ENCODE data around the gene CDC23. TPM values are rescaled to one million over a fixed set of nuclear protein-coding genes. Genes with fewer than 3 reads are reported as not detected.

CDC23 gene
- total RNA-seq, 4 donors from 2014 or later = 17.5 to 31.0 (median 22.5) TPM

DNA sequence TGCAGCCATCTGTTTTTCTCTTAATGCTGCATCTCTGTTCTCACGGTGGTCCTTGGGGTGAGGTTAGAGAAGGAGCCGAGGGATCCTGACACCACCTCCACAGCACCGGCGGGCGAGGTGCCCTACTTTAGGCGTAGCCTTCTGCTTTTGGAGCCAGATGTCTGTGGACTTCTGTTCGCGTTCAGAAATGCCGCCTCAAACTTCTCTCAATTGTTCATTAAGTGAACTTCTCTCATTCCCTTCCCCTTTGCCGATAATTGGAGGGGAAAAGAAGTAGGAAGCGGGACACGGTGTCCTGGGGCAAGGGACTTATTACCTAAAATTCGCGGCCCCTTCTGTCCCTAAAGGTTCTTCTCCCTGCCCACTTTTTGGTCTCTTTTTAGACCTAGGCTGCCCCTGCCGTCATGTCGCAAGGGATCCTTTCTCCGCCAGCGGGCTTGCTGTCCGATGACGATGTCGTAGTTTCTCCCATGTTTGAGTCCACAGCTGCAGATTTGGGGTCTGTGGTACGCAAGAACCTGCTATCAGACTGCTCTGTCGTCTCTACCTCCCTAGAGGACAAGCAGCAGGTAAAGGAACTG, 33.8 kb downstream of the CDC23 start:
- Histone ChIP-seq H3K4me1 (peaks cover 12% of the 10 kb centered on the region in 2 donors), H3K4me3 (replicated peaks in 1 of 3) (peak overlapping the region in 1 of 3 donors; percentile 58), H3K27me3 (no peaks in the 10 kb centered on the region), H3K27ac (no peak overlapping the region), H3K36me3 (peaks cover 8 to 15% of the 10 kb centered on the region in 2 donors), H3K9me3 (no peaks in the 10 kb centered on the region)
- TF ChIP-seq, protein P1, sequence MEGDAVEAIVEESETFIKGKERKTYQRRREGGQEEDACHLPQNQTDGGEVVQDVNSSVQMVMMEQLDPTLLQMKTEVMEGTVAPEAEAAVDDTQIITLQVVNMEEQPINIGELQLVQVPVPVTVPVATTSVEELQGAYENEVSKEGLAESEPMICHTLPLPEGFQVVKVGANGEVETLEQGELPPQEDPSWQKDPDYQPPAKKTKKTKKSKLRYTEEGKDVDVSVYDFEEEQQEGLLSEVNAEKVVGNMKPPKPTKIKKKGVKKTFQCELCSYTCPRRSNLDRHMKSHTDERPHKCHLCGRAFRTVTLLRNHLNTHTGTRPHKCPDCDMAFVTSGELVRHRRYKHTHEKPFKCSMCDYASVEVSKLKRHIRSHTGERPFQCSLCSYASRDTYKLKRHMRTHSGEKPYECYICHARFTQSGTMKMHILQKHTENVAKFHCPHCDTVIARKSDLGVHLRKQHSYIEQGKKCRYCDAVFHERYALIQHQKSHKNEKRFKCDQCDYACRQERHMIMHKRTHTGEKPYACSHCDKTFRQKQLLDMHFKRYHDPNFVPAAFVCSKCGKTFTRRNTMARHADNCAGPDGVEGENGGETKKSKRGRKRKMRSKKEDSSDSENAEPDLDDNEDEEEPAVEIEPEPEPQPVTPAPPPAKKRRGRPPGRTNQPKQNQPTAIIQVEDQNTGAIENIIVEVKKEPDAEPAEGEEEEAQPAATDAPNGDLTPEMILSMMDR (IDR thresholded peaks at IDR 0.05) = no peak
- no peak for TF ChIP-seq POLR2A (IDR thresholded peaks at IDR 0.05)
- no peak for DNase-seq
- intact Hi-C loops (cut with DNase I) = loop anchor here (5.0 kb wide), 1 partner anchor 38 kb away; no protein-coding TSS in a partner anchor
- whole genome bisulfite sequencing, 2 donors = 1% methylated on average over 22 to 23 of the region's 23 CpGs

DNA sequence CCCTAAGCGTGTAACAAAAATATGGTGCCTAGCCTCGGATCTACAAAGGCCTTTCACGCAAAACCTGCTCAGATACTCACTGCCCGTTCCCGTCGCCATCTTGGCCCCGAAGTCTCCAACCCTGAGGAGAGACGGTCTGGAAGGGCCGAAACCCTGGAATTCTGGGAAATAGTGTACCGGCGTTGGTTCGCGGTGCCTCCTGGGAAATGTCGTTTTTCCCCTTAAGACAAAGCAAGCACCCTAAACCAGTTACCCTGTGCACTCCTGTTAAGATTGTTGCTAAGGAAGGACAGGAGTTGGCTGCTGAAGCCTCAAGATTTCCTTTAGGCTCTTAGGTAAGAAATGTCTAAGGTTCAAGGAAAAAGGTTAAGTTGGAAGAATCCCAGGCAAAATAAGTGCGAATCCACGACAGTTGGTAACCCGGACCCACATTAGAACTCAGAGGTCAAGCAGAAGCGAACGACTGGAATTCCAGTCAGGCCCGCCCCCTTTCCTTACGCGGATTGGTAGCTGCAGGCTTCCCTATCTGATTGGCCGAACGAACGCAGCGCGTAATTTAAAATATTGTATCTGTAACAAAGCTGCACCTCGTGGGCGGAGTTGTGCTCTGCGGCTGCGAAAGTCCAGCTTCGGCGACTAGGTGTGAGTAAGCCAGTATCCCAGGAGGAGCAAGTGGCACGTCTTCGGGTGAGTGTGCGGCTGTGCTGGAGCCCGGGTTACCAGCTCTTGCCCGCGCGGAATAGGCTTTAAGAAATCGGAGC, 34.4 kb downstream of the CDC23 start, which contains the start of the genes BRD8 and KIF20A:
Gene BRD8 (minus strand): TSS at position 115 of the 761 bp plus-strand sequence. CDS start 16 bp downstream, at position 99.
Gene KIF20A (plus strand): TSS at position 597 of the 761 bp plus-strand sequence. CDS start 569 bp downstream, outside the sequence.
- Histone ChIP-seq H3K36me3 (peaks cover 10 to 17% of the 10 kb centered on the region in 2 donors), H3K9me3 (no peaks in the 10 kb centered on the region), H3K27ac (peak within 1 kb of the TSS; percentile 82 to 88 (median 87)), H3K27me3 (no peaks in the 10 kb centered on the region), H3K4me1 (peaks cover 12% of the 10 kb centered on the region in 2 donors), H3K4me3 (replicated peaks in 1 of 3) (peak within 1 kb of the TSS; percentile 16 to 66 (median 58))
- TF ChIP-seq, protein P1 (IDR thresholded peaks at IDR 0.05) = no peak
- peak in 1 of 2 donors; percentile 71 for TF ChIP-seq POLR2A (IDR thresholded peaks at IDR 0.05)
- DNase-seq = peak; percentile 98
- whole genome bisulfite sequencing, 2 donors = 0% methylated on average over 37 to 38 of the region's 41 CpGs
- intact Hi-C loops (cut with DNase I) = loop anchor here (5.0 kb wide), 1 partner anchor 39 kb away; no protein-coding TSS in a partner anchor

DNA sequence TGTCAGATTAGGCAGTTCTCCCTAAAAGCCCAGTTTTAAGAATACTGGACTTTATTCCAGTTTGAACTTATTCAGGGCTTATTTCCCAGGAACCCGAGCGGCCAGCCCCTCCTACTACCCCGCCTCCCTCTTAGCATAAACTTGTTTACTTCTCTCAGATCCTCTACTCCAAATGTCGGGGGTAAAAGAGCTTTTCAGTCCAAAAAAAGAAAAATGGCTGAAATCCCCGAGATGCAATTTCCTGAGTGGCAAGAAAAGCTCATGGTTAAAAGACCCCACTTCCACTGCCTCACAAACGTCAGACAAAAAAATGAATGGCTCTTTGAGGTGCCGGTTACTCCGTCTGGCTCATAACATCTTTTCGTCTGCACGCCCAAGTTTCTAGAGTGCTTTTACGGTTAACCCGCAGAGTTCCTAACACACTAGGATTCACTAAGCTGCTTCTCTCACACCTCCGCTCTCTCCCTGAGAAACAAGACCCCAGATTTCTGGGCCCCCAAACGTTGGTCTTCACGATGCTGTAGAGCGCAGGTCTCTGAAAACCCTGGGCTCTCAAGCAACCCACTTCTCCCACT, 35.1 kb downstream of the CDC23 start:
- H3K27ac ChIP-seq = peak overlapping the region; percentile 82 to 88 (median 87)
- H3K9me3 ChIP-seq = no peaks in the 10 kb centered on the region
- H3K4me3 ChIP-seq (replicated peaks in 1 of 3) = peak overlapping the region; percentile 16 to 66 (median 58)
- intact Hi-C loops (cut with DNase I) = loop anchor here (5.0 kb wide), 1 partner anchor 39 kb away; no protein-coding TSS in a partner anchor
- peak; percentile 40 to 43 for DNase-seq
- WGBS, 2 donors = 0 to 1% methylated on average over 16 of the region's 16 CpGs
- no peaks in the 10 kb centered on the region for H3K27me3 ChIP-seq
- H3K4me1 ChIP-seq = peaks cover 12% of the 10 kb centered on the region in 2 donors
- no peak for TF ChIP-seq POLR2A (IDR thresholded peaks at IDR 0.05)
- TF ChIP-seq, protein P1 (IDR thresholded peaks at IDR 0.05) = no peak
- peaks cover 17 to 21% of the 10 kb centered on the region in 2 donors for H3K36me3 ChIP-seq

DNA sequence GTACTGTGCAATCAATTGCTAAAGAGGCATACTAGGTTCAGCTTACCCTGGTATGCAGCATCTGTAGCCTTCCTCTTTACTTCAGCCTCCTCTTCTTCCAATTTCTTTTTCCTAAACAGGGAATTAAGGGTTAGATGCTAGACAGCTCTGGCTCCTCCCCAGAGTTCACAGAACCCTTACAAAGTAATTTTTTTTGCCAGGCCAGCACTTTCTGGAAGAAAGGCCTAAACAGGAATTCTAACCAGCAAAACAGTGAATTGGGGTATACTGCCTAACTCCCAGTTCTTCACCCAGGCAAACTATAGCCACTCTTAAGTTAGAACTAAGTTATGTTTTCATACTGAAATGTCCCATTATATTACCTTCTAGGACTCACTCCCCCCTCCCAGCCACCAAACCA, 42.8 kb downstream of the CDC23 start:
- intact Hi-C loops (cut with DNase I) = no loop called here

More for the DNA sequence above, 42.8 kb downstream of the CDC23 start:
- H3K27ac ChIP-seq = no peak overlapping the region
- H3K27me3 ChIP-seq = no peaks in the 10 kb centered on the region
- no peaks in the 10 kb centered on the region for H3K9me3 ChIP-seq
- peaks cover 77 to 87% of the 10 kb centered on the region in 2 donors for H3K36me3 ChIP-seq
- no peak overlapping the region for H3K4me3 ChIP-seq (replicated peaks in 1 of 3)
- TF ChIP-seq POLR2A (IDR thresholded peaks at IDR 0.05) = no peak
- TF ChIP-seq, protein P1 (IDR thresholded peaks at IDR 0.05) = no peak
- no peaks in the 10 kb centered on the region for H3K4me1 ChIP-seq
- DNase-seq = no peak
